HG03469 (cell line): ENCODE results near the gene TFDP2.
A peak's percentile ranks its signal among the peaks of the same experiment; 100 is the strongest.
"Not testable (repeated sequence)": the region's sequence is repeated elsewhere in the genome, so short reads cannot be mapped to it uniquely, and the experiment has no call there.

Source experiments
- ATAC-seq: cut with Tn5 transposase; IDR thresholded peaks from one replicate; pipeline ENCODE4 v1.9.1; 2021; ENCODE audit warnings: mild to moderate bottlenecking, moderate library complexity, moderate number of reproducible peaks; ENCODE audit not compliant: unreplicated experiment

The TFDP2 gene

DNA sequence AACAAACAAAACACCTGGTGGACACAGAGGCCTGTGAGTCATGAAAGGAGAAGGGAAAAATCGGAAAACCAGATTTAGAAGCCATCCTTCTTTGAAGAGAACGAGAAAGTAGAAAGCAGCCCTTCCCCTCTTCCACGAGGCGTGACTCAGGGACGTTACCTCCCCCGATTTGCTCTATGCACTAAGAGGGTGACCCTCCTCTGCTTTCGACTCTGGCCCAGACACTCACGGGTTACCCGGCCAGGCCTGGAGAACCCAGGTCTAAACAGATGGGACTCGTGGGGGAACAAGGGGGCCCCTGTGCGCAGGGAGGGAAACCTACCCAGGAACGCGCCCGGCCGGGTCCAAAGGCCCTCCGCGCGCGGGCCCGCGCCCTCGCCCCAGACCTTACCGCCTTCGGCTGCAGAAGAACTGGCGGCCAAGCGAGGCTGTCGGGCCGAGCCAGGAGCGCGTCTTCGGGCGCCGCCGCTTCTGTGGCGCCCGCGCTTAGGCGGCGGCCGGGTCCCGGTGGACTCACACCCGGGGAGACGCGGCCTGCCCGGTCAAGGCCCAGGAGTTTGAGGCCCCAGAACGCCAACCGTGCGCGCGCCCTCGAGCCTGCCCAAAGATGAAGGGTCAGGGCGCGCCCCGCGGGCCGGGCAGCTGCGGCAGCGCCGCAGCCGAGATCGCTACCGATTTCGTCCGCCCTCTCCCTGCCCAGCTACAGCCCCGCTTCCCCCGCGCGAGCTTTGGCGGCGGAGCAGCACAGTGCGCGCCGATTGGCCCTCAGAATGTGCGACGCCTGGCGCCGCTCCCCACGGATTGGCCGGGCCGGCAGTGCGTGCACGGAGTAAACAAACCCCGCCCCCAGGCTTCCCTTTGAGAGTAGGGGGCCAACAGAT, at the start of gene TFDP2:
Gene TFDP2 (minus strand): TSS at position 753 of the 881 bp plus-strand sequence. CDS start 47,795 bp downstream, outside the sequence.
- peak; percentile 98 for ATAC-seq

GRCh38 chr3:142188846-142189245, 39.5 kb upstream of the TFDP2 start:
- ATAC-seq, result no peak

DNA sequence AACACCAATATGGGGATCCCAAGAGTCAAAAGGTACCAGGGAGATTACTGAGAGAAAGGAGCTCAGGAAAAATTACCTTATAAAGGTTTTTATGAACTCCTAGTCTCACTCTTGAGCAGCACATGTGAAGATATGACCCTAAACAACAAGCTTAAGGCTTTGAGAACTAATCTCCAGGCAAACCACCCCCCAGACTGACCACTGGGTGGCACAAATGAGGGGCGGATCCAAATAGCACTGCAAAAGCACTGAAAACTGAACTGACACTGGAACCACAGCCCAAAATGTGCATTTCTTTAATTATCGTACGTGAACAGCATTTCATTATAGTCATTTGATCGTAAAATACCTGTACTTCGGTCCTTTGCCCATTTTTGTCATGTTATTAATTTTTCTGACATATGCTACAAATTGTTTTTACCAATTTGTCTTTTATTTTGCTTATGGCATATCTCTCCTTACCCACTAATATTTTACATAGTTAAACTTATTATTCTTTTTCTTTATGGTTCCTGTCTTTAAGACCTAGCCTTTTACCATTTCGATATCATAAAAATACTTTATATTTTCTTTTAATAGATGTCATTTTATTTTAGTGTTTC, 31.5 kb upstream of the TFDP2 start:
- ATAC-seq, result no peak

- no peak for ATAC-seq
Observed at GRCh38 chr3:142175478-142175877, 26.1 kb upstream of the TFDP2 start.

- ATAC-seq, result no peak
Observed at GRCh38 chr3:142174559-142174958, 25.2 kb upstream of the TFDP2 start.

DNA sequence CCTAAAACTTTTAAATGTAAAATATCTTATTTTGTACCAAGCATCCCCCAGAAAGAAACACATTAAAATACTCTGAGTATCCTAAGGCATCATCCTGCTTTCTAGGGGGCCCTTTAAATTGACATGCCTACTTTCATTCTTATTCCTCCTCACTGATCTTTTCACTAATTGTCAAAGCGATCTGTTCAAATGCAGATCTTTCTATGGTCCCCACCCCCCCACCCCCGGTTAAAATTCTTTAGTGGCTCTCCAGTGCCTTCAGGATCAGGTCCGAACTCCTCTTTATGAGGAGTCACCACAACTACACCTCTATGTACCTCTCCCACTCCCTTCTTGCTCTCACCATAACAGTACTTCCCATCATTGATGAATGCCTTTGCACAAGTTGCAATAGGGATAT, 19.2 kb upstream of the TFDP2 start:
- ATAC-seq, result no peak

- no peak for ATAC-seq
Observed at GRCh38 chr3:142165194-142165593, 15.8 kb upstream of the TFDP2 start.

GRCh38 chr3:142159083-142159740, 9.9 kb upstream of the TFDP2 start:
- no peak for ATAC-seq

DNA sequence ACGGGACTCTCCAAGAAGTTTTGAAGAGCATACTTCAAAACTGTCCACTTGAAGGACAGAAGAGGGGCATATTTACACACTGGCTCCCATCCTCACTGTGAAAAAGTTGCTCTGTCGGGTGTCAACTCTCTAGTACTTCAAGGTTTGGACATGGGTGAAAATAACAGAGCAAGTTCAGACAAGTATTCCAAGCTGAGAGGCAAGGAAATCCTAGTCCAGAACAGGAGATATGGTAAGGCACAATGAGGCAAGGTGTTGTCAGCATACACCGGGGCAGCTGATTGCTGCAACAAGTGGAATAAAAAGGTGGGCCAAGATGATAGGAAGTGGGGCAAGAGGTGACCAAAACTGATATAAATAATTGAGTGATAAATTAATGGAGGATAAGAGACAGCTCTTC, 4.8 kb upstream of the TFDP2 start:
- no peak for ATAC-seq

- no peak for ATAC-seq
Observed at GRCh38 chr3:142152384-142152783, 3.0 kb upstream of the TFDP2 start.

- no peak for ATAC-seq
Observed at GRCh38 chr3:142151828-142152227, 2.5 kb upstream of the TFDP2 start.

- no peak for ATAC-seq
Observed at GRCh38 chr3:142151240-142151639, 1.9 kb upstream of the TFDP2 start.

DNA sequence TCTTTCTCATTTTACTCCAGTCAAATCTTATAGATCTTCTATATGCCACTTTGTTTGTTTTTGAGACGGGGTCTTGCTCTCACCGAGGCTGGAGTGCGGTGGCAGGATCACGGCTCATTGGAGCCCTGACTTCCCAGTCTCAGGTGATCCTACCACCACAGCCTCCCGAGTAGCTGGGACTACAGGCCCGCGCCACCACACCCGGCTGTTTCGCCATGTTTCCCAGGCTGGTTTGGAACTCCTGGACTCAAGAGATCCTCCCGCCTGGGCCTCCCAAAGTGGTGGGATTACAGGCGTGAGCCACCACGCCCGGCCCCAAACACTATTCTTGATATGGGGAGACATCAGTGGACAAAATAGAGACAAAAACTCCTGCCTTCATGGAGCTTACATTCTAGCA, 927 bp upstream of the TFDP2 start:
- no peak for ATAC-seq

DNA sequence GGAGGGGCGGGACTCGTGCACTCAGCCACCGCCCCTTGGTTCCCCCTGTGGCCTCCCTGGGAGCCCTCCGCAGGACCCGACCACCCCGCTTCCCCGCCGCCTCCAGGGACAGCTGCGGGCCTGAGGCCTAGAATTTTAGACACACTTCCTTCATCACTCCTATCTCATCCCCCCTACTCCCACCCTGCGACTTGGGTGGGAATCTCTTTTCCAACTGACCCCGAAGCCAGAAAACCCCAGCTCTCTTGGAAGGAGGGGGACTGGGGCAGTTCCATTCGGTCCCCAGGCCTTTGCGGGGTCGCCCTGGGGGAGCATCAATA, 289 bp upstream of the TFDP2 start:
- ATAC-seq, result no peak

- ATAC-seq, result no peak
Observed at GRCh38 chr3:142148044-142148791, 1.1 kb downstream of the TFDP2 start.

DNA sequence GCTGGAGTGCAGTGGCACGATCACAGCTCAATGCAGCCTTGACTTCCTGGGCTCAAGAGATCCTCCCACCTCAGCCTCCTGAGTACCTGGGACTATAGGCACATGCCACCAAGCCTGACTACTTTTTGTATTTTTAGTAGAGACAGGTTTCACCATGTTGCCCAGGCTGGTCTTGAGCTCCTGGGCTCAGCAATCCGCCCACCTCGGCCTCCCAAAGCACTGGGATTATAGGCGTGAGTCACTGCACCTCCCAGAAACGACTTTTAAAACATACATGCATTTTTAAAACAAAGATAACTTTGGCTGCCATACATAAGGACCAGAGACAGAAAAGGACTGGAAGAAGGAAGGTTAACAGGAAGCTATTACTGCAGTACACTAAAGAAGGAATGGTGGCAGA, 4.8 kb downstream of the TFDP2 start:
- ATAC-seq, result not testable (repeated sequence)

- ATAC-seq, result not testable (repeated sequence)
Observed at GRCh38 chr3:142140608-142141285, 8.6 kb downstream of the TFDP2 start.

DNA sequence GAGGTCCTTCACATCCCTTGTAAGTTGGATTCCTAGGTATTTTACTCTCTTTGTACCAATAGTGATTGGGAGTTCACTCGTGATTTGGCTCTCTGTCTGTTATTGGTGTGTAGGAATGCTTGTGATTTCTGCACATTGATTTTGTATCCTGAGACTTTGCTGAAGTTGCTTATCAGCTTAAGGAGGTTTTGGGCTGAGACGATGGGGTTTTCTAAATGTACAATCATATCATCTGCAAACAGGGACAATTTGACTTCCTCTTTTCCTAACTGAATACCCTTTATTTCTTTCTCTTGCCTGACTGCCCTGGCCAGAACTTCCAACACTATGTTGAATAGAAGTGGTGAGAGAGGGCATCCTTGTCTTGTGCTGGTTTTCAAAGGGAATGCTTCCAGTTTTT, 12.3 kb downstream of the TFDP2 start:
- not testable (repeated sequence) for ATAC-seq

DNA sequence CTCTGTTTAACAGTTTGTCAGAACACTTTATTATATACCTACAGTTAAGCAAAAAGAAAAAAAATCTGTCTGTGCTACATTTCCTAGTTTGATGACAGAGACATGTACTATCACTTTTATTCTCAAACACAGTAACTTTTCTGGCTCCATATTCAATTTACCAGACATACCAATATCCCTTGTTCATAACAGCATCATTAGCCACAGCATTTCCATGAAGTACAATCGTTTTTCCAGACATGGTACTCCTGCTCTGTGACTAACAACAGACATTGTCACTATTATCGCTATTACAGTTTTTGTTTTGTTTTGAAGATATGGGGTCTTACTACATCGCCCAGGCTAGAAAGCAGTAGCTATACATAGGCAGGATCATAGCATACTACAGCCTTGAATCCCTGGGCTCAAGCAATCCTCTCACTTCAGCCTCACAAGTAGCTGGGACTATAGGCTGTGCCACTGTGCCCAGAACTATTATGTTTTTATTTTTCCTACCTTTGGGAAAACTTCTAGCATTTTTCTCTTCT, 14.5 kb downstream of the TFDP2 start:
- ATAC-seq, result no peak

DNA sequence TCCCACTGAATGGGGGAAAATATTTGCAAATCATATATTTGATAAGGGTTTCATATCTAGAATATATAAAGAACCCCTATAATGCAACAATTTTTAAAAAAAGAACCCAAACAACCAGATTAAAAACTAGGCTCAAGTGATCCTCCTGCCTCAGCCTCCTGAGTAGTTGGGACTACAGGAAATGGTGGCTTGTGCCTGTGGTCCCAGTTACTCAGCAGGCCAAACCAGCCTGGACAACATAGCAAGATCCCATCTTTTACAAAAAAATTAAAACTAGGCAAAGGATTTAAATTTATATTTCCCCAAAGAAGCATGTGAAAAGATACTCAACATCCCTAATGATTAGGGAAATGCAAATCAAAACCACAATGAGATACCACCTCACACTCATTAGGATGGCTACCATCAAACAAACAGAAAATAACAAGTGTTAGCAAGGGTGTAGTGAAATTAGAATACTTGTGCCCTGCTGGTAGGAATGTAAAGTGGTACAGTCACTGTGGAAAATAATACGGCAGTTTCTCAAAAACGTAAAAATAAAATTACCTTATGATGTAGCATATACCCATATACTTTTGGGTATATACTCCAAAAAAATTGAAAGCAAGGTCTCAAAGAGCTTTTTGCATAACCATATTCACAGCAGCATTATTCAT, 19.7 kb downstream of the TFDP2 start:
- no peak for ATAC-seq
